Activated CD8-positive, alpha-beta T cell treated with anti-CD3 and anti-CD28 coated beads for 36 hours (primary cell): ENCODE data around the gene MCM3AP. TPM values are rescaled to one million over a fixed set of nuclear protein-coding genes. Genes with fewer than 3 reads are reported as not detected.

Source experiments
- ATAC-seq: fragments of 200-7000 bp; cut with Tn5 transposase; one replicate; pipeline ENCODE4 v1.10.0; 2021; ENCODE audit warnings: mild to moderate bottlenecking, moderate library complexity
- CTCF ChIA-PET: fragments of 350-600 bp; sonication (Branson Sonifier 250); formaldehyde crosslinking; loops from one replicate; lab custom pipeline; 2021; ENCODE audit warnings: antibody characterized with exemption; lab: Charles Lee
- POLR2A ChIA-PET: fragments of 350-600 bp; sonication (Branson Sonifier 250); formaldehyde crosslinking; loops from one replicate; lab custom pipeline; 2021; ENCODE audit warnings: antibody characterized with exemption; lab: Charles Lee
- DNase-seq: peaks from one replicate; pipeline ENCODE4 v3.0.0-alpha.2; 2020
- H3K27ac Mint-ChIP-seq: one replicate; pipeline ENCODE4 v1.8.0; 2021; ENCODE audit warnings: mild to moderate bottlenecking, mixed read lengths
- H3K27me3 Mint-ChIP-seq: one replicate; pipeline ENCODE4 v1.8.0; 2021; ENCODE audit warnings: mixed read lengths
- H3K36me3 Mint-ChIP-seq: one replicate; pipeline ENCODE4 v1.8.0; 2021; ENCODE audit warnings: low read depth, mixed read lengths
- H3K4me1 Mint-ChIP-seq: one replicate; pipeline ENCODE4 v1.8.0; 2021; ENCODE audit warnings: low read depth, mixed read lengths
- H3K4me3 Mint-ChIP-seq: one replicate; pipeline ENCODE4 v1.8.0; 2021; ENCODE audit warnings: mild to moderate bottlenecking, moderate library complexity, mixed read lengths
- H3K9me3 Mint-ChIP-seq: one replicate; pipeline ENCODE4 v1.8.0; 2021; ENCODE audit warnings: mixed read lengths
- CTCF ChIP-seq: fragments of 200-600 bp; IDR thresholded peaks from one replicate; pipeline ENCODE4 v1.8.0; 2022; ENCODE audit warnings: antibody characterized with exemption, mild to moderate bottlenecking
- intact Hi-C: fragments of 100-400 bp; cut with micrococcal nuclease; formaldehyde crosslinking; loops from one replicate; pipeline ENCODE4 v1.10.0; 2022
- total RNA-seq, 2 experiments: library from RNA; stranded (reverse); gene quantifications; one replicate each; pipeline ENCODE4 v1.2.3, GENCODE V29; 2021

MCM3AP gene
- total RNA-seq, 2 experiments from 2014 or later, result 108 to 112 TPM

GRCh38 chr21:46234436-46234950 is 50.9 kb downstream of the MCM3AP start:
- TF ChIP-seq CTCF, result no peak
- peak overlapping the region; percentile 23 for H3K27ac Mint-ChIP-seq
- peaks cover 69% of the 10 kb centered on the region for H3K36me3 Mint-ChIP-seq
- no peaks in the 10 kb centered on the region for H3K27me3 Mint-ChIP-seq
- ATAC-seq (no peak), DNase-seq (no peak)
- peaks cover 29% of the 10 kb centered on the region for H3K4me1 Mint-ChIP-seq
- CTCF ChIA-PET, result interaction anchor here (1.0 kb wide), 1 partner anchor 12 kb away, joined by 4 read pairs; no protein-coding TSS in a partner anchor
- intact Hi-C loops, result no loop called here
- POLR2A ChIA-PET, result interaction anchor here (1.0 to 2.7 kb wide), 3 partner anchors 8 to 21 kb away, joined by 3 to 12 read pairs (median 3); no protein-coding TSS in a partner anchor
- H3K4me3 Mint-ChIP-seq, result no peak overlapping the region
- no peaks in the 10 kb centered on the region for H3K9me3 Mint-ChIP-seq

- no peak for TF ChIP-seq CTCF
- H3K4me3 Mint-ChIP-seq, result peak overlapping the region; percentile 76
- no peaks in the 10 kb centered on the region for H3K27me3 Mint-ChIP-seq
- intact Hi-C loops, result no loop called here
- H3K4me1 Mint-ChIP-seq, result peaks cover 52% of the 10 kb centered on the region
- H3K36me3 Mint-ChIP-seq, result peaks cover 49% of the 10 kb centered on the region
- no peaks in the 10 kb centered on the region for H3K9me3 Mint-ChIP-seq
- CTCF ChIA-PET, result interaction anchor here (0.9 to 2.2 kb wide), 7 partner anchors 15 to 256 kb away, joined by 3 to 8 read pairs (median 4); partner anchors contain the start of genes MCM3AP and YBEY
- DNase-seq (no peak), ATAC-seq (no peak)
- POLR2A ChIA-PET, result interaction anchor here (0.6 to 1.6 kb wide), 5 partner anchors 10 to 95 kb away, joined by 3 to 4 read pairs (median 3); no protein-coding TSS in a partner anchor
- peak overlapping the region; percentile 57 for H3K27ac Mint-ChIP-seq
Measured at GRCh38 chr21:46229923-46230260, 55.5 kb downstream of the MCM3AP start.

GRCh38 chr21:46229133-46229922 is 56.1 kb downstream of the MCM3AP start:
- peak overlapping the region; percentile 97 for H3K27ac Mint-ChIP-seq
- peaks cover 46% of the 10 kb centered on the region for H3K4me1 Mint-ChIP-seq
- intact Hi-C loops, result no loop called here
- POLR2A ChIA-PET, result interaction anchor here (0.6 to 1.6 kb wide), 4 partner anchors 10 to 96 kb away, joined by 3 to 4 read pairs (median 4); no protein-coding TSS in a partner anchor
- CTCF ChIA-PET, result interaction anchor here (0.9 to 2.2 kb wide), 6 partner anchors 15 to 86 kb away, joined by 3 to 8 read pairs (median 4); partner anchors contain the start of genes MCM3AP and YBEY
- H3K9me3 Mint-ChIP-seq, result no peaks in the 10 kb centered on the region
- peaks cover 43% of the 10 kb centered on the region for H3K36me3 Mint-ChIP-seq
- peak overlapping the region; percentile 76 for H3K4me3 Mint-ChIP-seq
- peak; percentile 65 for TF ChIP-seq CTCF
- ATAC-seq (peak; percentile 36), DNase-seq (no peak)
- no peaks in the 10 kb centered on the region for H3K27me3 Mint-ChIP-seq

- Mint-ChIP-seq H3K27me3 (no peaks in the 10 kb centered on the region), H3K27ac (peak within 1 kb of the TSS; percentile 97), H3K36me3 (peaks cover 35% of the 10 kb centered on the region), H3K4me3 (peak within 1 kb of the TSS; percentile 76), H3K9me3 (no peaks in the 10 kb centered on the region), H3K4me1 (peaks cover 38% of the 10 kb centered on the region)
- POLR2A ChIA-PET, result interaction anchor here (1.1 to 1.3 kb wide), 2 partner anchors 9 to 72 kb away, joined by 3 read pairs; no protein-coding TSS in a partner anchor
- ATAC-seq (peak; percentile 95), DNase-seq (peak; percentile 97)
- intact Hi-C loops, result no loop called here
- no peak for TF ChIP-seq CTCF
- CTCF ChIA-PET, result interaction anchor here (1.8 kb wide), 1 partner anchor 85 kb away, joined by 6 read pairs; no protein-coding TSS in a partner anchor
Measured at GRCh38 chr21:46228345-46229051, 56.9 kb downstream of the MCM3AP start, which contains the start of gene LSS. TSS of gene LSS (minus strand) at chr21:46228774. CDS start at chr21:46228745, 29 bp downstream.
